ENCODE data around the gene SRGAP1. TPM values are rescaled to one million over a fixed set of nuclear protein-coding genes. Genes with fewer than 3 reads are reported as not detected.

The SRGAP1 gene
- total and polyA plus RNA-seq, 2 of the 4 experiments (the other 2 are of a cell fraction): 10.0 to 10.2 TPM

GRCh38 chr12:63899396-63899795 lies 54.9 kb downstream of the SRGAP1 start:
- ATAC-seq (ENCODE audit: low read depth) (no peak), DNase-seq (no peak)
- peaks cover 70% of the 10 kb centered on the region for H4K20me1 ChIP-seq (ENCODE audit: insufficient read depth, low read length)
- in situ Hi-C loops (cut with MboI; ENCODE audit: low sequenced_read_pairs) (no loop called here), intact Hi-C loops (cut with micrococcal nuclease) (loop anchor here (2.0 kb wide), 1 partner anchor 45 kb away; no protein-coding TSS in a partner anchor), dilution Hi-C loops (cut with HindIII; ENCODE audit: low sequenced_read_pairs, unreplicated experiment) (no loop called here)
- H3K4me1 ChIP-seq (ENCODE audit: control insufficient read depth, insufficient read depth, low read length): peaks cover 10% of the 10 kb centered on the region
- H3K14ac ChIP-seq (replicated peaks; ENCODE audit: low read depth, low read length): no peak overlapping the region
- H3K27me3 ChIP-seq (ENCODE audit: control insufficient read depth, insufficient read depth, low read length): no peaks in the 10 kb centered on the region
- no peak overlapping the region for H2AK9ac ChIP-seq (replicated peaks; ENCODE audit: low read depth, low read length, poor library complexity)
- no peak overlapping the region for H2AK5ac ChIP-seq (ENCODE audit: low read depth, low read length)
- no peak overlapping the region for H3K9ac ChIP-seq (ENCODE audit: low read depth, low read length)
- BruUV-seq (replicated peaks): no TSS peak
- H4K5ac ChIP-seq (ENCODE audit: low read depth, low read length): no peak overlapping the region
- no peak overlapping the region for H3K56ac ChIP-seq (ENCODE audit: extremely low read depth, insufficient read depth, low read length)
- H3K4ac ChIP-seq (ENCODE audit: low read depth, low read length): no peak overlapping the region
- no peak overlapping the region for H2AFZ ChIP-seq (replicated peaks; ENCODE audit: low read length, poor library complexity)
- H3K9me1 ChIP-seq (ENCODE audit: insufficient read depth, low read length): peaks cover 10% of the 10 kb centered on the region
- H3K18ac ChIP-seq (ENCODE audit: low read depth, low read length): no peak overlapping the region
- H2BK20ac ChIP-seq (ENCODE audit: low read depth, low read length): no peak overlapping the region
- H3K27ac ChIP-seq (ENCODE audit: insufficient read depth, low read length): no peak overlapping the region
- H3K23ac ChIP-seq (ENCODE audit: low read depth, low read length): no peak overlapping the region
- no peak overlapping the region for H2BK120ac ChIP-seq (ENCODE audit: low read depth, low read length)
- no peak overlapping the region for H3K4me3 ChIP-seq (ENCODE audit: insufficient read depth, low read depth, low read length)
- ChIA-PET CTCF (no interaction called here), POLR2A (ENCODE audit: unreplicated experiment) (no interaction called here)
- H2BK5ac ChIP-seq (ENCODE audit: low read depth, low read length, poor library complexity, severe bottlenecking): no peak overlapping the region
- no peak overlapping the region for H3K4me2 ChIP-seq (ENCODE audit: low read depth, low read length)
- WGBS, 2 experiments (ENCODE audit: extremely low coverage in 2 of 2, insufficient read length in 1 of 2): no CpG with 5 or more reads among the region's 4 CpGs
- H4K8ac ChIP-seq (ENCODE audit: low read depth in 2 of 2, low read length in 2 of 2): 0 out of 4 replicates have a peak overlapping the region, but pooled peaks of 1 of the 2 experiments have one; percentile 31
- no peaks in the 10 kb centered on the region for H3K36me3 ChIP-seq (ENCODE audit: control insufficient read depth, insufficient read depth, low read length)
- no peak overlapping the region for H2BK15ac ChIP-seq (ENCODE audit: low read depth, low read length)
- no peak overlapping the region for H4K91ac ChIP-seq (ENCODE audit: insufficient read depth, low read depth, low read length)
- peaks cover 7 to 69% of the 10 kb centered on the region in 2 experiments for H3K79me1 ChIP-seq (ENCODE audit: low read depth in 1 of 2, low read length in 2 of 2)
- H3K9me3 ChIP-seq (ENCODE audit: control insufficient read depth, insufficient read depth, low read length): no peaks in the 10 kb centered on the region
- TF ChIP-seq, protein P1, sequence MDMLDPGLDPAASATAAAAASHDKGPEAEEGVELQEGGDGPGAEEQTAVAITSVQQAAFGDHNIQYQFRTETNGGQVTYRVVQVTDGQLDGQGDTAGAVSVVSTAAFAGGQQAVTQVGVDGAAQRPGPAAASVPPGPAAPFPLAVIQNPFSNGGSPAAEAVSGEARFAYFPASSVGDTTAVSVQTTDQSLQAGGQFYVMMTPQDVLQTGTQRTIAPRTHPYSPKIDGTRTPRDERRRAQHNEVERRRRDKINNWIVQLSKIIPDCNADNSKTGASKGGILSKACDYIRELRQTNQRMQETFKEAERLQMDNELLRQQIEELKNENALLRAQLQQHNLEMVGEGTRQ (IDR thresholded peaks at IDR 0.05; ENCODE audit: low read depth, low read length): no peak
- no peak for TF ChIP-seq MXI1 (IDR thresholded peaks at IDR 0.05; ENCODE audit: borderline replicate concordance, low read depth, low read length)
- TF ChIP-seq FOS (IDR thresholded peaks at IDR 0.05; ENCODE audit: low read depth, low read length): no peak
- TF ChIP-seq SMC3 (IDR thresholded peaks at IDR 0.05; ENCODE audit: low read depth, low read length): no peak
- TF ChIP-seq RFX5 (IDR thresholded peaks at IDR 0.05; ENCODE audit: low read depth, low read length): no peak
- no peak for TF ChIP-seq MAFK (IDR thresholded peaks at IDR 0.05; ENCODE audit: low read depth, low read length)
- TF ChIP-seq ELK1 (IDR thresholded peaks at IDR 0.05; ENCODE audit: borderline replicate concordance, low read depth, low read length): no peak
- TF ChIP-seq CEBPB (IDR thresholded peaks at IDR 0.05; ENCODE audit: low read depth, low read length): no peak
- TF ChIP-seq BHLHE40 (IDR thresholded peaks at IDR 0.05; ENCODE audit: low read depth, low read length): no peak
- no peak for TF ChIP-seq MAZ (IDR thresholded peaks at IDR 0.05; ENCODE audit: borderline replicate concordance, low read depth, low read length)
- no peak for TF ChIP-seq CHD1 (IDR thresholded peaks at IDR 0.05; ENCODE audit: low read depth, low read length)
- no peak for TF ChIP-seq RAD21 (IDR thresholded peaks at IDR 0.05; ENCODE audit: low read length)
- TF ChIP-seq, protein P2, sequence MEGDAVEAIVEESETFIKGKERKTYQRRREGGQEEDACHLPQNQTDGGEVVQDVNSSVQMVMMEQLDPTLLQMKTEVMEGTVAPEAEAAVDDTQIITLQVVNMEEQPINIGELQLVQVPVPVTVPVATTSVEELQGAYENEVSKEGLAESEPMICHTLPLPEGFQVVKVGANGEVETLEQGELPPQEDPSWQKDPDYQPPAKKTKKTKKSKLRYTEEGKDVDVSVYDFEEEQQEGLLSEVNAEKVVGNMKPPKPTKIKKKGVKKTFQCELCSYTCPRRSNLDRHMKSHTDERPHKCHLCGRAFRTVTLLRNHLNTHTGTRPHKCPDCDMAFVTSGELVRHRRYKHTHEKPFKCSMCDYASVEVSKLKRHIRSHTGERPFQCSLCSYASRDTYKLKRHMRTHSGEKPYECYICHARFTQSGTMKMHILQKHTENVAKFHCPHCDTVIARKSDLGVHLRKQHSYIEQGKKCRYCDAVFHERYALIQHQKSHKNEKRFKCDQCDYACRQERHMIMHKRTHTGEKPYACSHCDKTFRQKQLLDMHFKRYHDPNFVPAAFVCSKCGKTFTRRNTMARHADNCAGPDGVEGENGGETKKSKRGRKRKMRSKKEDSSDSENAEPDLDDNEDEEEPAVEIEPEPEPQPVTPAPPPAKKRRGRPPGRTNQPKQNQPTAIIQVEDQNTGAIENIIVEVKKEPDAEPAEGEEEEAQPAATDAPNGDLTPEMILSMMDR (conservative IDR thresholded peaks at IDR 0.05; ENCODE audit: low read depth, low read length): no peak
